ENCODE measurements around the gene HDAC4.

GRCh38 chr2:239077260-239077659, 323.6 kb downstream of the HDAC4 start:
- TF ChIP-seq POLR2AphosphoS5 (IDR thresholded peaks at IDR 0.05; ENCODE audit: insufficient read depth in 1 of 2, low read depth in 1 of 2): no peak
- no peak for TF ChIP-seq CTCF (IDR thresholded peaks at IDR 0.05)
